Measurements from ENCODE around the gene RBFOX1. TPM values are rescaled to one million over a fixed set of nuclear protein-coding genes. Genes with fewer than 3 reads are reported as not detected.

The RBFOX1 gene
- total RNA-seq, 2 donors from 2014 or later, result 30.4 to 33.0 TPM

DNA sequence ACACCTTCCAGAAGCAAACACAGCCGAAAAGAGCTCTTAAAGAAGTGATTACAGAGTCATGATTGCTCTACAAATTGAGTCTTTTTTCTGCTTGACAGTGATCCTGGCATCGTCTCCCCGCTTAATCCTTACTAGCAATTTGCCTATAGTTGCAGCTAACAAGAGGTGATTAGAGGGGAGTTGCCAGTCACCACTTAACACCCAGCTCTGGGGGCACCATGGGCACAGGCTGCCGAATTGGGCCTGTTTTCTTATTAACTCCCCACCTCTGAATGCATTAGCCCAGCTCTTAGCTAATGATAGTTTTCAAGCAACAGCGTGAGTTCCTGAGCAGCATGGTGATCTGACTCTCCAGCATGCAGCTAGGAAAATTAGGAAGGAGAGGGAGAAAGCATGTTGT lies 93.5 kb downstream of the RBFOX1 start:
- H3K27ac ChIP-seq, result no peak overlapping the region
- TF ChIP-seq, protein P1, sequence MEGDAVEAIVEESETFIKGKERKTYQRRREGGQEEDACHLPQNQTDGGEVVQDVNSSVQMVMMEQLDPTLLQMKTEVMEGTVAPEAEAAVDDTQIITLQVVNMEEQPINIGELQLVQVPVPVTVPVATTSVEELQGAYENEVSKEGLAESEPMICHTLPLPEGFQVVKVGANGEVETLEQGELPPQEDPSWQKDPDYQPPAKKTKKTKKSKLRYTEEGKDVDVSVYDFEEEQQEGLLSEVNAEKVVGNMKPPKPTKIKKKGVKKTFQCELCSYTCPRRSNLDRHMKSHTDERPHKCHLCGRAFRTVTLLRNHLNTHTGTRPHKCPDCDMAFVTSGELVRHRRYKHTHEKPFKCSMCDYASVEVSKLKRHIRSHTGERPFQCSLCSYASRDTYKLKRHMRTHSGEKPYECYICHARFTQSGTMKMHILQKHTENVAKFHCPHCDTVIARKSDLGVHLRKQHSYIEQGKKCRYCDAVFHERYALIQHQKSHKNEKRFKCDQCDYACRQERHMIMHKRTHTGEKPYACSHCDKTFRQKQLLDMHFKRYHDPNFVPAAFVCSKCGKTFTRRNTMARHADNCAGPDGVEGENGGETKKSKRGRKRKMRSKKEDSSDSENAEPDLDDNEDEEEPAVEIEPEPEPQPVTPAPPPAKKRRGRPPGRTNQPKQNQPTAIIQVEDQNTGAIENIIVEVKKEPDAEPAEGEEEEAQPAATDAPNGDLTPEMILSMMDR (IDR thresholded peaks at IDR 0.05), result no peak

DNA sequence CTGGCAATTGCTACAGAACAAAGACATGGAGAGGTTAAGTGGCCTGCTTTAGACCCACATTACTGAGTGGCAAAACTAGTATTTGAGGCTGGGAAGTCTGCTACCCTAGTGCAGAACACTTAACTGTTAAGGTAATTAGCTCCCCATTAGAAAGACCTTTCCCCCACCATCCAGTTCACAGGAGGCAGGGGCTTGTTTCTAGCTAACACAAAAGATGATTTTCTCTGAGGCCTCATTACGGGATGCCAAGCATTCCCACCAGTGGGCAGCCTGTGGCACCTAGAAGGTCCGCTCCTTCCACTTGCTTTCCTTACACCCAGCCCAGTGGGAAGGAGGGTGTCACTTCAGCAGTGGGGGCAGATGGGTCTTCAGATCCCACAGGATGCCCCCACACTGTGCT lies 99.1 kb downstream of the RBFOX1 start:
- no peak for DNase-seq (ENCODE audit: low spot score)
- TF ChIP-seq, protein P1 (IDR thresholded peaks at IDR 0.05), result no peak
- Histone ChIP-seq H3K9me3 (no peaks in the 10 kb centered on the region), H3K27me3 (no peaks in the 10 kb centered on the region), H3K27ac (no peak overlapping the region), H3K36me3 (no peaks in the 10 kb centered on the region), H3K4me1 (no peaks in the 10 kb centered on the region), H3K4me3 (no peak overlapping the region)

More for the DNA sequence above, 93.5 kb downstream of the RBFOX1 start:
- Histone ChIP-seq H3K9me3 (no peaks in the 10 kb centered on the region), H3K27me3 (no peaks in the 10 kb centered on the region), H3K4me3 (no peak overlapping the region), H3K4me1 (no peaks in the 10 kb centered on the region), H3K36me3 (no peaks in the 10 kb centered on the region)
- DNase-seq (ENCODE audit: low spot score), result no peak

DNA sequence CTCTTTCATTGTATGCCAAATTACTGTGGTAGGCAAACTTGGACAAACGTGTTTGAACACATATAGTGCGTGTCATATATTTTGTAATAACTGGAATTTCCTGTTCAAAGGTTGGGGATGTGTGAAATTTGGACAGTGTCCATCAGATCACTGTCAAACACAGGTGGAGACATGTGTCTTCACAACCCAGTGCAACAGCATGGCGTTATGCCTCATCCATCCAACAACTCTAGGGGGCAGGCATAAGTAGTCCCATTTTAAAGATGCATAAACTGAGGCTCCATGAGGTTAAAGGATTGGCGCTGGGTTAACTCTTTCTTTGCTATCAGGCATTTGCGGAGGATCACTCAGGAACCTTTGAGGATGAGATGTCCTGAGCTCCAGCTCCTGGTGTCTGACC lies 103.7 kb downstream of the RBFOX1 start:
- no peak for DNase-seq (ENCODE audit: low spot score)
- TF ChIP-seq, protein P1 (IDR thresholded peaks at IDR 0.05), result no peak
- Histone ChIP-seq H3K4me1 (no peaks in the 10 kb centered on the region), H3K36me3 (no peaks in the 10 kb centered on the region), H3K9me3 (no peaks in the 10 kb centered on the region), H3K27me3 (no peaks in the 10 kb centered on the region), H3K27ac (no peak overlapping the region), H3K4me3 (no peak overlapping the region)

DNA sequence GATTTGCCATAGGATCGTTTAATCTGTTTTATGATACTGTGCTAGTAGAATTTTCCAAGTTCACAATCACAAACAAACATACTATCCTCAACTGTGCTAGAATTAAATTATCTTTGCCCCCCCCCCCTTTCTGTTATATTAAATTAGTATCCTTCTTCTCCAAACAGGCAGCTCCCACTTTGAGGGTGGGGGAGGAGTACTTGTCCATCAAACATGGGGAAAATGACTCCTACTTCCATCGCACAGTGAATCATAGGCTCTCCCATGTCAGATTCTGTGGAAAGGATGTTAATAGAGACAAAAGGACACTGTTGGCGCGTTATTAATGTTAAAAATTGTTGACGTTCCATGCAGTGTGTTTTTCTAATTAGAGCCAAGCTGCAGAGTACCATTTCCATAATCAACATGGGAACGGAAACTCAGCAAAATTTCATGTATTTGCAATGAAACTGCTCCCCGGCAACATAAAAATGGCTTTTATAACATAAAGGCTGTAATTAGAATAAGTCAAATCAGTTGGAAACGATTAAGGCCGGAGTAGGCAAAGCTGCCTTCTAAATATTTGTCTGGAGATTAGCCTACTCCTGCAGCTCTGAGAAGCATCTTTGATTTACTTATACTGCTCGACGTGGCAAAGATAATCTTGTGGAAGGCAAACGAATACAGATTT lies 104.6 kb downstream of the RBFOX1 start:
- H3K27me3 ChIP-seq, result no peaks in the 10 kb centered on the region
- TF ChIP-seq, protein P1 (IDR thresholded peaks at IDR 0.05), result no peak
- no peak overlapping the region for H3K4me3 ChIP-seq
- H3K4me1 ChIP-seq, result no peaks in the 10 kb centered on the region
- no peak for DNase-seq (ENCODE audit: low spot score)
- H3K9me3 ChIP-seq, result no peaks in the 10 kb centered on the region
- H3K36me3 ChIP-seq, result no peaks in the 10 kb centered on the region
- H3K27ac ChIP-seq, result no peak overlapping the region

DNA sequence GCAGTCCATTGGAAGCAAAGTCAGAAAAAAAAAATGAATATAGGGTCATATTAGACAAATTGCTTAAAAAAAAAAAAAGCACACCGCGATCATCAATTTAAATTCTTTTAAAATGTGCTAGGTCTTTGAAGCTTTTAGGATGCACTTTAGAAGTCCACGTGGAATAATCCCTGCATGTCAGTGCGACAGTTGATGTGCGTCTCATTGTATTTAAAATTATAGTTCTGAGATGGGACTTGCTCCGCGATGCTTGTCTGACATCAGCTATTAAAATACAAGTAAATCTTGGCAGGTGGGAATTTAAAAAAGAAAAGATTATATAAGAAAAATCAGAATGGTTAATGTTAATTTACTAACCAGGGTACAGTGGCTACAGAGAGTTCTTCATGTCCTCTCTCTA lies 105.2 kb downstream of the RBFOX1 start:
- TF ChIP-seq, protein P1 (IDR thresholded peaks at IDR 0.05), result no peak
- no peak for DNase-seq (ENCODE audit: low spot score)
- Histone ChIP-seq H3K36me3 (no peaks in the 10 kb centered on the region), H3K4me1 (no peaks in the 10 kb centered on the region), H3K27ac (no peak overlapping the region), H3K4me3 (no peak overlapping the region), H3K9me3 (no peaks in the 10 kb centered on the region), H3K27me3 (no peaks in the 10 kb centered on the region)

DNA sequence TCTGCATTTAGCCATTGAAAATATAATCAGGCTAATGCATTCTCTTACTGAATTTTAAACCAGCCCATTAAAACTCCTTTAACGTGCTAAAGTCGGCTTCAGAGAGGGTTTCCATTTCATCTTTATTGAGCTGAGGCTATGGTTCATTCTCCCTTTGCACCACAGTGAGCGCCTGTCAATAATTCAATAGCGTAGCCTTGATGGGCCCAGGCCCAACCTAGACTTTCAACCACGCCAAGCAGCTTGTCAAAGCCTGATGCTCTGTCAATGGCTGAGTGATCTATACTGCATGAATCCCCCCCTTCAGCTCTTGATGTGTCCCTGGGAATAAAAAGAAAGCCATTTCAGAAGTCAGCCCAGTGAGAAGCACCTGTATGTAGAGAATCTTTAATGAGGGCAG lies 106.0 kb downstream of the RBFOX1 start:
- Histone ChIP-seq H3K9me3 (no peaks in the 10 kb centered on the region), H3K4me1 (no peaks in the 10 kb centered on the region), H3K4me3 (no peak overlapping the region), H3K27me3 (no peaks in the 10 kb centered on the region), H3K36me3 (no peaks in the 10 kb centered on the region), H3K27ac (no peak overlapping the region)
- TF ChIP-seq, protein P1 (IDR thresholded peaks at IDR 0.05), result no peak
- no peak for DNase-seq (ENCODE audit: low spot score)

All from right atrium auricular region (tissue), 2 donors.